Duodenal mucosa (tissue), 2 donors: Measurements from ENCODE around the gene EXOC3L2.
"Not testable (repeated sequence)": the region's sequence is repeated elsewhere in the genome, so short reads cannot be mapped to it uniquely, and the experiment has no call there.

Experiments used
- H3K27ac ChIP-seq: one replicate; pipeline ENCODE4 v1.7.0; 2013; ENCODE audit warnings: low read depth, low read length
- H3K27me3 ChIP-seq, 2 donors: one replicate each; pipeline ENCODE4 v1.7.0; 2013; ENCODE audit warnings: low read length in 2 of 2, control low read depth in 1 of 2; ENCODE audit not compliant: insufficient read depth in 2 of 2, control insufficient read depth in 1 of 2
- H3K36me3 ChIP-seq, 2 donors: one replicate each; pipeline ENCODE4 v1.7.0; 2013; ENCODE audit warnings: low read length in 2 of 2, control low read depth in 1 of 2; ENCODE audit not compliant: insufficient read depth in 2 of 2, control insufficient read depth in 1 of 2
- H3K4me1 ChIP-seq, 2 donors: one replicate each; pipeline ENCODE4 v1.7.0; 2013; ENCODE audit warnings: low read length in 2 of 2, control low read depth in 1 of 2; ENCODE audit not compliant: insufficient read depth in 2 of 2, control insufficient read depth in 1 of 2
- H3K4me3 ChIP-seq, 2 donors: one replicate each; pipeline ENCODE4 v1.7.0; 2013; ENCODE audit warnings: low read length in 2 of 2, low read depth in 1 of 2
- H3K9ac ChIP-seq, 2 donors: one replicate each; pipeline ENCODE4 v1.7.0; 2013; ENCODE audit warnings: low read length in 2 of 2, low read depth in 1 of 2
- H3K9me3 ChIP-seq, 2 donors: one replicate each; pipeline ENCODE4 v1.7.0; 2013; ENCODE audit warnings: low read length in 2 of 2, control low read depth in 1 of 2; ENCODE audit not compliant: control insufficient read depth in 1 of 2

The EXOC3L2 gene

DNA sequence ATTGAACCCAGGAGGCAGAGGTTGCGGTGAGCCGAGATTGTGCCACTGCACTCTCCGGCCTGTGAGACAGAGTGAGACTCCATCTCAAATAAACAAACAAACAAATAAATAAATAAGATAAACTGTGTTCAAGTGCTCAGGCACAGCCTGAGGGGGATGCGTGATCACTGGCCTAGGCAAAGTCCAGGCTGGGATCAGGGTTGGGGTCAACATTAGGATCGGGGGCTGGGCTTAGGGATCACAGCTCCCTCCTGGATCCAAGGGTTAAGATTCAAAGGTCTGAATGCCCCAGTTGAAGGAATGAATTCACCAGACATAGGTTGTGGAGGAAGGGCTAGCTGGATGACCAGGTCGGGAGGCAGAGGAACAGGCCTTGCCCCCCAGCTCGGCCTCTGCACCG, 1.9 kb upstream of the EXOC3L2 start:
- Histone ChIP-seq H3K27ac (no peak overlapping the region), H3K9me3 (no peaks in the 10 kb centered on the region), H3K36me3 (no peaks in the 10 kb centered on the region), H3K27me3 (no peaks in the 10 kb centered on the region), H3K9ac (no peak overlapping the region), H3K4me3 (no peak overlapping the region), H3K4me1 (peaks cover 10 to 11% of the 10 kb centered on the region in 2 donors)

DNA sequence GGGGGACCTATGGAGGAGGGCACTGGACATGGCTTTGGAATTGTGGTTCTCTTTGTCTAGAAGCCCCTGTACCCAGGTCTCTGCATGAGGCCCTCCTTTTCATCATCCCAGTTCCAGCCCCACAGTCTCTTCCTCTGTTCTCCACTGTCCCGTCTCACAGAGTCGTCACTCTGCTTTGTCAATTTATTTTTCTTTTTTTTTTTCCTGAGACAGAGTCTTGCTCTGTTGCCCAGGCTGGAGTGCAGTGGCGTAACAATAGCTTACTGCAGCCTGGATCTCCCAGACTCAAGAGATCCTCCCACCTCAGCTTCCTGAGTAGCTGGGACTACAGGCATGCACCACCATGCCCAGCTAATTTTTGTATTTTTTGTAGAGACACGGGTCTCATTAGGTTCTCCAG, 619 bp upstream of the EXOC3L2 start:
- H3K36me3 ChIP-seq, result no peaks in the 10 kb centered on the region
- no peak overlapping the region for H3K4me3 ChIP-seq
- H3K27ac ChIP-seq, result no peak overlapping the region
- peaks cover 5 to 8% of the 10 kb centered on the region in 2 donors for H3K4me1 ChIP-seq
- H3K27me3 ChIP-seq, result no peaks in the 10 kb centered on the region
- H3K9ac ChIP-seq, result no peak overlapping the region
- H3K9me3 ChIP-seq, result no peaks in the 10 kb centered on the region

DNA sequence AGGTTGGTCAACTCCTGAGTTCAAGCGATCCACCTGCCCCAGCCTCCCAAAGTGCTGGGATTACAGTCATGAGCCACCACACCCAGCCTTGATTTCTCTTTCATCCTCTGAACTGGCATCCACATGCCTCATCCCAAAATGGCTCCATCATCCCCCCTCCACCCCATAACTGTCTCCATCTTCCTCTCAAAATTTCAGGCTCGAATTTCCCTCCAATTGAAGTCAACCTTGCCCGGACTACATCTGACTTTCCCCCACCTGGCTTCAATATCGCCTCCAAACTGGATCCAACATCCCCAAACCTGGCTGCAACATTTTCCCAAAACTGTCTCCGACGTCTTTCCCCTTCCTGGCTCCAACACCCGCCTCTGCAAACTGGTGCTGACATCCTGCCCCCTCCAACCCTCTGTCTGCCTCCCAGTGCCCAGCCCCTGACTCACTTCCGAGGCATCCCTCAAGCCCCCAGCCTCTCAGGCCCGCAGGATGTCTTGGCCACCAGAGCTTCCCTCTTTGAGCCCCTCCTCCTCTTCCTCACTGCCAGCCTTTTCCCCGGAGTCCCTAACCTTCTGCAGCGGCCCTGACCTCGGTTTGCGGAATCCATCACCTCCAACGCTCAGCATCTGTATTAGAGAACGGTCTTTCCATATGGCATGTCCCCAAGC, 943 bp downstream of the EXOC3L2 start:
- H3K27me3 ChIP-seq, result no peaks in the 10 kb centered on the region
- H3K4me3 ChIP-seq, result peak overlapping the region in 1 of 2 donors; percentile 6
- no peak overlapping the region for H3K9ac ChIP-seq
- H3K27ac ChIP-seq, result no peak overlapping the region
- no peaks in the 10 kb centered on the region for H3K9me3 ChIP-seq
- no peaks in the 10 kb centered on the region for H3K4me1 ChIP-seq
- H3K36me3 ChIP-seq, result no peaks in the 10 kb centered on the region

DNA sequence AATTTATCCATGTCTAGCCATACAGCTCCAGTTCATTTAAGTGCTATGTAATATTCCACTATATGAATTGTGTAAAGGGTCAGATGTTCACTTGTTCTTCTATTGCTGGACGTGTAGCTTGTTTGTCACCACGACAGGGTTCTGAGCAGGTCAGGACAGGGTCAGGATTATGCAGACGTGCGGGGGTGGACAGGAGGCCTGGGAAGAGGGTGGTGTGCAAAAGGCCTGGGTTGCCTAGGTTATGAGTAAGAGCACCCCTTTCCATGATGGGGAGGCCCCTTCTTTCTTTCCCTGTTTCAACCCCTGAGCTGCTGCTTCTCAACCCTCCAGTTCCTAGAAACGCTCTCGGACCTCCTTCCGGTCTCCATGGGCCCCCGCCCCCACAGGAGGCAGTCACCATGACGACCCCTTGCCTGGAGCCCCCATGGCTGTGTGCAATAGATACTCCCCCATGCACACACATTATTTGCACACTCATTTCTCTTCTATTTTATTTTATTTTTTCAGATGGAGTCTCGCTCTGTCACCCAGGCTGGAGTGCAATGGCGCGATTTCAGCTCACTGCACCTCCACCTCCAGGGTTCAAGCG, 2.0 kb downstream of the EXOC3L2 start:
- no peak overlapping the region for H3K4me3 ChIP-seq
- no peak overlapping the region for H3K27ac ChIP-seq
- H3K36me3 ChIP-seq, result no peaks in the 10 kb centered on the region
- no peaks in the 10 kb centered on the region for H3K9me3 ChIP-seq
- H3K9ac ChIP-seq, result no peak overlapping the region
- H3K27me3 ChIP-seq, result no peaks in the 10 kb centered on the region
- no peaks in the 10 kb centered on the region for H3K4me1 ChIP-seq

DNA sequence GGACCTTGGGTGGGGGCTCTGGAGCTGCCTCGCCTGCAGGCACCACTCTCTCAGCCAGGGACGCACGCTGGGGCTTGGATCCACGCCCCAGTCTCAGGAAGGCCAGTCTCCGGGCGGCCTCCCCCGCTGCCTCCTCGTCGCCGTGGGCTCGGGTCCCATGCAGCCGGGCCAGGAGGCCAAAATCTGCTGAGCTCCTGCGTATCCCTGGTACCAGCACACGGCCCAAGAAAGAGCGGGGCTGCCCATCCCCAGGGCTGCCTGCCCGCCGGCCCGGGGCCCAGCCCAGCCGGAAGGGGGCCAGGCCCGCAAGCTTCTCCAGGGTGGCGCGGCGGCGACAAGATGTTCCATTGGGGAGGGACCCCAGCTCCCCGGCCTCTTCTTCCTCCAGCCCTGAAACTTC, 6.7 kb downstream of the EXOC3L2 start:
- Histone ChIP-seq H3K27ac (no peak overlapping the region), H3K4me1 (no peaks in the 10 kb centered on the region), H3K9ac (no peak overlapping the region), H3K36me3 (no peaks in the 10 kb centered on the region), H3K4me3 (no peak overlapping the region), H3K9me3 (no peaks in the 10 kb centered on the region), H3K27me3 (peaks cover 6 to 17% of the 10 kb centered on the region in 2 donors)

DNA sequence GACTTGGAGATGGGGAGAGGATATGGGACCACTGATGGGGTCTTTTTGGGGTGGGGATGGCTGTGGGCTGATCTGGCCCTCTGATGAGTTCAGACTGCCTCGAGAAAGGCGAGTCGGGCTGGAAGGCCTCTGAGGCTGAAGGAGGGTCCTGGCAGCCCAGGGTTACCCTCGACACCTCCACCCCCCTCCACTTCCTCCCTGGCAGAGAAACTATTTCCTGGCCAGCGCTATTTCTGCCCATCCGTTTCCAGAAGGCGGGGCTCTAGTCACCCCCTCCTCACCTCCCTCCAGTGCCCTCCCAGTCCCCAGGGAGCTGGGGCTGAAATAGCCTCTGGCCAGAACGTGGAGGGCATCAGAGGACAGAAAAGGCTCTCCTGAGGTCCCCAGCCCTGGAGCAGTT, 9.7 kb downstream of the EXOC3L2 start:
- peaks cover 16 to 20% of the 10 kb centered on the region in 2 donors for H3K27me3 ChIP-seq
- H3K4me3 ChIP-seq, result no peak overlapping the region
- H3K27ac ChIP-seq, result no peak overlapping the region
- H3K36me3 ChIP-seq, result no peaks in the 10 kb centered on the region
- no peaks in the 10 kb centered on the region for H3K4me1 ChIP-seq
- H3K9ac ChIP-seq, result no peak overlapping the region
- no peaks in the 10 kb centered on the region for H3K9me3 ChIP-seq

DNA sequence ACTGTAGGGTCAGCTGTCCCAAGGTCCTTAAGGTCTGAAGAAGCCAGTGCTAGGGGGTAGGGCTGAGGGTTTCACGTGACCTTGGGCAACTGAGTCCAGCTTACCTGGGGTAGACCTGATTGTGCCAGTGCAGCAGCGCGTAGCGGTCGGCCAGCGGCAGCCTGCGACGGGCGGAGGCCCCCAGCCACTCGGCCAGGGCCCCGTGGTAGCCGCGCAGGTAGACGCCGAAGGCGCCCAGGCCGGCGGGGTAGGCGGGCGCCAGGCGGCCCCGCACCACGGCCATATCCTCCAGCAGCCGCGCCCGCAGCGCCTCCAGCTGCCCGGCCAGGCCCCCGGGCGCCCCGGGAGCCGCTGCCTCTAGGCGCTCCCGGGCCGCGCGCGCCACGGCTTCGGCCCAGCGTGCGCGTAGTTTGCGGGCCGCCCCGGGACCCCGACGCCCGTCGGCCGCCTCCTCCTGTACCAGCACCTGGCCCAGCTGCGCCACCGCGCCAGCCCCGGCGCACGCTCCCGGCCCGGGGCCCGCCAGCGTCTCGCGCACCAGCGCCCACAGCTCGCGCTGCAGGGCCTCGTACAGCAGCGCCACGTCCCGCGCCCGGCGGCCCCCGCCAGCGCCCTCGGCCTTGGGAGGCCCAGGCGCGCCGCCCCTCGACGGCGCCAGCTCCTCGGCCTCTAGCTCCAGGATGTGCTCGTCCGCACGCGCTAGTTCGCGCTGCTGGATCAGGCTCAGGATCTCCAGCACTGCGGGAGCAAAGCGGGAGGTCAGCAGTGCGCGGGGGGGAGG, 10.9 kb downstream of the EXOC3L2 start:
- no peaks in the 10 kb centered on the region for H3K4me1 ChIP-seq
- no peaks in the 10 kb centered on the region for H3K36me3 ChIP-seq
- H3K9ac ChIP-seq, result no peak overlapping the region
- no peak overlapping the region for H3K27ac ChIP-seq
- H3K4me3 ChIP-seq, result no peak overlapping the region
- H3K9me3 ChIP-seq, result no peaks in the 10 kb centered on the region
- H3K27me3 ChIP-seq, result peaks cover 16 to 20% of the 10 kb centered on the region in 2 donors

DNA sequence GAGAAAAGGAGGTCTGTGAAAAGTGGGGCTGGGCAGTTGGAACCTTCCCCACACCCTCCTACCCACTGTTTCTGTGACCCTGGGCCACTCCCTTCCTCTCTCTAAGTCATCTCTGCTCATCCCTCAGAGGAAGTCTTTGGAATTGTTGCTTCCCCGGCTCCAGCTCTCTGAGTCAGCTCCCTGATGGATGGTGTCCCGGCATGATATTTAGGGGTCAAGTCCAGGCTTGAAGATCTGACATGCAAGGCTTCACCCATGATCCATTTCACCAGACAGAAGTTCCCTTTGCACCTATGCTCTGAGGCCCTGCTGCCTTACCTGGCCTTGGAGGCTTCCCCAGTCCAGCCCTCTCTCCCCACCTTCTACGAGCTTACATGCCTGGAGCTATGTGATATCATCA, 13.3 kb downstream of the EXOC3L2 start:
- H3K9ac ChIP-seq, result no peak overlapping the region
- H3K27me3 ChIP-seq, result peaks cover 16 to 20% of the 10 kb centered on the region in 2 donors
- no peaks in the 10 kb centered on the region for H3K9me3 ChIP-seq
- H3K4me3 ChIP-seq, result no peak overlapping the region
- no peaks in the 10 kb centered on the region for H3K4me1 ChIP-seq
- H3K36me3 ChIP-seq, result no peaks in the 10 kb centered on the region
- H3K27ac ChIP-seq, result no peak overlapping the region

DNA sequence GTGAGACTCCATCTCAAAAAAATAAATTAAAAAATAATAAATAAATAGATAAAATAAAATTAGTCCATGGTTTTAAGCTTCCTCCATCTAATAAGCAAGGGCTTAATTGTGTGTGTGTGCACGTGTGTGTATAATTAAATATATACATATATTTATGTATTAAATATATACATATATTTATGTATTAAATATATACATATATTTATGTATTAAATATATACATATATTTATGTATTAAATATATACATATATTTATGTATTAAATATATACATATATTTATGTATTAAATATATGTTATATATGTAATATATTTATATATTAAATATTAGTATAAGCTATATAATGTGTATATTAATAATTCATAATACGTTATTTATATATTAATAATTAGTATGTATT, 16.2 kb downstream of the EXOC3L2 start:
- not testable (repeated sequence) for H3K36me3 ChIP-seq, H3K27ac ChIP-seq, H3K9me3 ChIP-seq, H3K4me3 ChIP-seq, H3K4me1 ChIP-seq, H3K9ac ChIP-seq, H3K27me3 ChIP-seq

DNA sequence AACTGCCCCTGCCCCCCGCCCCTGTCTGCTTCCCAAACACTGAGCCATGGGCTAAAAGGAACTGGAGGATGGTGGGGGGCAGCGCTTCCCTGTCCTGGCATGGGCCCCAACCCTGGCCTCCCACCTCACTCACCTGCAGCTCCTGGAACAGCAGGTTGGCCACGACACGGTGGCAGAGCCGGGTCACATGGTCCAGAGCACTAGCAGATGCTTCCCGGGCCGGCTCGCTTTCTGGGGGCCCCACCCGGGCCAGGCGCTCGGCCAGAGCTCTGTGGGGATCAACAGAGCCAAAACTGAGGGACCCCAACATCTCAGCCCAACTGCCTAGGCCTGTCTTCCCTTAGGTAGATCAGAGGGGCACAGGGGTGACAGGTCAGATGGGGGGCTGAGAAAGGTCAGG, 20.6 kb downstream of the EXOC3L2 start:
- Histone ChIP-seq H3K9me3 (no peaks in the 10 kb centered on the region), H3K27ac (no peak overlapping the region), H3K4me3 (no peak overlapping the region), H3K36me3 (no peaks in the 10 kb centered on the region), H3K4me1 (no peaks in the 10 kb centered on the region), H3K9ac (no peak overlapping the region), H3K27me3 (peaks cover 0 to 4% of the 10 kb centered on the region in 2 donors)
